ENCODE data around the gene CNTNAP2. TPM values are rescaled to one million over a fixed set of nuclear protein-coding genes. Genes with fewer than 3 reads are reported as not detected.

The CNTNAP2 gene
- total RNA-seq, 1 donor = 7.6 TPM

- Histone ChIP-seq H3K27me3 (ENCODE audit: insufficient read depth, low read length) (no peaks in the 10 kb centered on the region), H3K4me1 (ENCODE audit: insufficient read depth, low read length) (no peaks in the 10 kb centered on the region), H3K4me3 (ENCODE audit: insufficient read depth, low read length) (no peak overlapping the region), H3K9me3 (ENCODE audit: low read depth, low read length) (no peaks in the 10 kb centered on the region), H4K20me1 (ENCODE audit: insufficient read depth, low read length) (no peaks in the 10 kb centered on the region), H3K4me2 (ENCODE audit: insufficient read depth, low read length) (no peak overlapping the region), H2AFZ (ENCODE audit: low read length) (no peak overlapping the region), H3K27ac (ENCODE audit: low read depth, low read length) (no peak overlapping the region), H3K36me3 (ENCODE audit: insufficient read depth, low read length) (no peaks in the 10 kb centered on the region), H3K79me2 (ENCODE audit: insufficient read depth, low read length) (no peaks in the 10 kb centered on the region)
- no peak for TF ChIP-seq CTCF (IDR thresholded peaks at IDR 0.05; ENCODE audit: extremely low read depth, low read depth, low read length)
- no peak for DNase-seq (ENCODE audit: insufficient read length, low spot score, missing footprints)
Observed at GRCh38 chr7:148468700-148469098, 2352.1 kb downstream of the CNTNAP2 start.

Small RNAs within 50 kb of the gene (small RNA-seq; reads per million reads assigned to genes)
- gene AC005518.2 = not detected
- gene MIR548F4 = not detected
- not detected for gene RANP2
- not detected for gene RF00012
- gene RF00019 = not detected
- gene RF02271 = not detected
- gene RN7SL456P = not detected
- not detected for gene RN7SL72P
- gene RNA5SP249 = not detected
- not detected for gene RNU6-1184P
